Central memory CD8-positive, alpha-beta T cell (primary cell): Measurements from ENCODE around the gene MAP4.
A peak's percentile ranks its signal among the peaks of the same experiment; 100 is the strongest.
"Not testable (repeated sequence)": the region's sequence is repeated elsewhere in the genome, so short reads cannot be mapped to it uniquely, and the experiment has no call there.

ENCODE experiments used
- ATAC-seq: fragments of 150-1000 bp; cut with Tn5 transposase; replicated peaks from 2 replicates; pipeline ENCODE4 v1.10.0; 2022; ENCODE audit warnings: mild to moderate bottlenecking, moderate FRiP score, moderate number of reproducible peaks; ENCODE audit not compliant: poor library complexity, severe bottlenecking; ENCODE audit errors: extremely low read depth
- DNase-seq, 2 donors: peaks; one replicate each; pipeline ENCODE4 v3.0.0; 2021; ENCODE audit warnings: low spot score in 2 of 2
- H3K27ac Mint-ChIP-seq: one replicate; pipeline ENCODE4 v1.8.0; 2022; ENCODE audit warnings: low read depth, mild to moderate bottlenecking, moderate library complexity, mixed read lengths
- H3K27me3 Mint-ChIP-seq: one replicate; pipeline ENCODE4 v1.8.0; 2022; ENCODE audit warnings: mixed read lengths
- H3K36me3 Mint-ChIP-seq: one replicate; pipeline ENCODE4 v1.8.0; 2022; ENCODE audit warnings: mild to moderate bottlenecking, moderate library complexity, mixed read lengths; ENCODE audit not compliant: insufficient read depth
- H3K4me1 Mint-ChIP-seq: one replicate; pipeline ENCODE4 v1.8.0; 2022; ENCODE audit warnings: mixed read lengths
- H3K4me3 Mint-ChIP-seq: one replicate; pipeline ENCODE4 v1.8.0; 2022; ENCODE audit warnings: mild to moderate bottlenecking, moderate library complexity, mixed read lengths
- H3K9me3 Mint-ChIP-seq: one replicate; pipeline ENCODE4 v1.8.0; 2022; ENCODE audit warnings: mixed read lengths

MAP4 gene

DNA sequence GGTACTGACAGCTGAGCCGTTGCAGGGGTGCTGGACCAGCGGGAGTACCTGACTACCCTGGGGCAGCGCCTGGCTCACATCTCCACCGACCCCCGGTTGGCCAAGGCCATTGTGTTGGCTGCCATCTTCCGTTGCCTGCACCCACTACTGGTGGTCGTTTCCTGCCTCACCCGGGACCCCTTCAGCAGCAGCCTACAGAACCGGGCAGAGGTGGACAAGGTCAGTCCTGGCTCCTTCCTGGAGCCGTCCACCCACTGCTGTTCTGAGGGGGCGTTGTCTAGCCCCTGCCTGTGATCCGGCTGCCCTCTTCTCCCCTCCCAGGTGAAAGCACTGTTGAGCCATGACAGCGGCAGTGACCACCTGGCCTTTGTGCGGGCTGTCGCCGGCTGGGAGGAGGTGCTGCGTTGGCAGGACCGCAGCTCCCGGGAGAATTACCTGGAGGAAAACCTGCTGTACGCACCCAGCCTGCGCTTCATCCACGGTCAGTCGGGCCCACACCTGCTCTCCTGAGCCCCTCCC is 167.6 kb downstream of the MAP4 start:
- Mint-ChIP-seq H3K4me1 (peaks cover 4% of the 10 kb centered on the region), H3K36me3 (peaks cover 31% of the 10 kb centered on the region), H3K9me3 (no peaks in the 10 kb centered on the region), H3K4me3 (no peak overlapping the region), H3K27ac (no peak overlapping the region), H3K27me3 (no peaks in the 10 kb centered on the region)
- no peak for ATAC-seq
- DNase-seq = no peak

DNA sequence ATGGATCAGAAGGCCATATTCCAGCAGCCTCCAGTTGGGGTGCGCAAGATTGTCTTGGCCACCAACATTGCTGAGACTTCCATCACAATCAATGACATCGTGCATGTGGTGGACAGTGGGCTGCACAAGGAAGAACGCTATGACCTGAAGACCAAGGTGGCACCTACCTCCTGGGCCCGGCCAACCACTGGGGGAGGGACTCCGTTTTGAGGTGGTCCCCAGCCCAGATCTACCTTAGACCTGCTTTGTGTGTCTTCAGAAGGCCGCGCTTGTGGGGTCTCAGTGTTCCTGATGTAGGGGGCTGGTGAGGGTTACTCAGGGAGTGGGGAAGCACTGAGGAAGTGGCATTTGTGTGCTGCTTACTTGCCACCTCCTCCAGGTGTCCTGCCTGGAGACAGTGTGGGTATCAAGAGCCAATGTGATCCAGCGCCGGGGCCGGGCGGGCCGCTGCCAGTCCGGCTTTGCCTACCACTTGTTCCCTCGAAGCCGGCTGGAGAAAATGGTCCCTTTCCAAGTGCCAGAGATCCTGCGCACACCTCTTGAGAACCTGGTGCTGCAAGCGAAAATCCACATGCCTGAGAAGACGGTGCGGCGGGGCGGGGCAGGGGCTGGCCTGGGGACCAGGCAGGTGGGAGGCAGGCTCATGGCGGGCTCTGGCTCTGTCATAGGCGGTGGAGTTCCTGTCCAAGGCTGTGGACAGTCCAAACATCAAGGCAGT is 168.3 kb downstream of the MAP4 start:
- H3K4me3 Mint-ChIP-seq = no peak overlapping the region
- H3K9me3 Mint-ChIP-seq = no peaks in the 10 kb centered on the region
- H3K27me3 Mint-ChIP-seq = no peaks in the 10 kb centered on the region
- H3K27ac Mint-ChIP-seq = no peak overlapping the region
- DNase-seq (no peak), ATAC-seq (no peak)
- H3K36me3 Mint-ChIP-seq = peaks cover 37% of the 10 kb centered on the region
- H3K4me1 Mint-ChIP-seq = peaks cover 5% of the 10 kb centered on the region

DNA sequence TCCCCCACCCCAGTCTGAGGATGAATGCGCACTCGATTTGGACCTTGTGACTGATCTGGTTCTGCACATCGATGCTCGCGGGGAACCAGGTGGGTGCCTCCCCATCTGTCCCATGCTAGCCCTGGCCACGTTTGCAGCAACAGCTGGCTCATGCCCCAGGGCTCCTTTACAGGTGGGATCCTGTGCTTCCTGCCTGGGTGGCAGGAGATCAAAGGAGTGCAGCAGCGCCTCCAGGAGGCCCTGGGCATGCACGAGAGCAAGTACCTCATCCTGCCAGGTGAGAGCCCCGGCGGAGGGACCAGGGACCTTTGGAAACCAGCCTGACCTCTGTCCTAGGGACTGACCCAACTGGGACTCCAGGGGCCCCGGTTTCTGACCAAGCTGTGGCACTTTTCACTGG is 169.0 kb downstream of the MAP4 start:
- Mint-ChIP-seq H3K4me3 (no peak overlapping the region), H3K9me3 (no peaks in the 10 kb centered on the region), H3K27ac (no peak overlapping the region), H3K27me3 (no peaks in the 10 kb centered on the region), H3K36me3 (peaks cover 39% of the 10 kb centered on the region), H3K4me1 (peaks cover 5% of the 10 kb centered on the region)
- ATAC-seq = no peak
- DNase-seq = no peak

DNA sequence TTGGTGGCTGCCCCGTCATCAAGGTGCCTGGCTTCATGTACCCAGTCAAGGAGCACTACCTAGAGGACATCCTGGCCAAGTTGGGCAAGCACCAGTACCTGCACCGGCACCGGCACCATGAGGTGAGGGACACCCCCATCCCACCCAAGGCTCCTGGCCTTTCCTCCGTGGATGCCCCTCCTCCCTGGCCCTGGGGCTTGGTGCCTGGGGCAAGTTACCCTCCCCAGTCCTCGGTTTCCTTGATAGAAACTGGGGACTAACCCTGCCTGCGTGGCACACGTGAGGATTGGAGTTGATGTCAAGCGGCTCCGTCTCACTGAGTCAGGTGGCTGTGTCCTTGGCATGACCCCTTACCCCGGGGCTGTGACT is 169.4 kb downstream of the MAP4 start:
- no peak overlapping the region for H3K27ac Mint-ChIP-seq
- no peak for DNase-seq

DNA sequence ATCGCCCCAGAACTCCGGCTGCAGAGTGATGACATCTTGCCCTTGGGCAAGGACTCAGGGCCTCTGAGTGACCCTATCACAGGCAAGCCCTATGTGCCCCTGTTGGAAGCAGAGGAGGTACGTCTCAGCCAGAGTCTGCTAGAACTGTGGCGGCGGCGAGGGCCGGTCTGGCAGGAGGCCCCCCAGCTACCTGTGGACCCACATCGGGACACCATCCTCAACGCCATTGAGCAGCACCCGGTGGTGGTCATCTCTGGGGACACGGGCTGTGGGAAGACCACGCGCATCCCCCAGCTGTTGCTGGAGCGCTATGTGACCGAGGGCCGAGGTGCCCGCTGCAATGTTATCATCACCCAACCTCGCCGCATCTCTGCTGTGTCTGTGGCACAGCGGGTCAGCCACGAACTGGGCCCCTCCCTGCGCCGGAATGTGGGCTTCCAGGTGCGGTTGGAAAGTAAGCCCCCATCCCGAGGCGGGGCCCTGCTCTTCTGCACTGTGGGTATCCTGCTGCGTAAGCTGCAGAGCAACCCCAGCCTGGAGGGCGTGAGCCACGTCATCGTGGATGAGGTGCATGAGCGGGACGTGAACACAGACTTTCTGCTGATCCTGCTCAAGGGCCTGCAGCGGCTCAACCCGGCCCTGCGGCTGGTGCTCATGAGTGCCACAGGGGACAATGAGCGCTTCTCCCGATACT is 169.9 kb downstream of the MAP4 start:
- ATAC-seq (no peak), DNase-seq (no peak)
- H3K4me1 Mint-ChIP-seq = peaks cover 5% of the 10 kb centered on the region
- no peaks in the 10 kb centered on the region for H3K27me3 Mint-ChIP-seq
- no peak overlapping the region for H3K27ac Mint-ChIP-seq
- H3K36me3 Mint-ChIP-seq = peaks cover 40% of the 10 kb centered on the region
- no peaks in the 10 kb centered on the region for H3K9me3 Mint-ChIP-seq
- H3K4me3 Mint-ChIP-seq = no peak overlapping the region

More for the DNA sequence above, 169.4 kb downstream of the MAP4 start:
- Mint-ChIP-seq H3K4me3 (no peak overlapping the region), H3K27me3 (no peaks in the 10 kb centered on the region), H3K9me3 (no peaks in the 10 kb centered on the region), H3K4me1 (peaks cover 5% of the 10 kb centered on the region), H3K36me3 (peaks cover 39% of the 10 kb centered on the region)
- ATAC-seq = no peak

DNA sequence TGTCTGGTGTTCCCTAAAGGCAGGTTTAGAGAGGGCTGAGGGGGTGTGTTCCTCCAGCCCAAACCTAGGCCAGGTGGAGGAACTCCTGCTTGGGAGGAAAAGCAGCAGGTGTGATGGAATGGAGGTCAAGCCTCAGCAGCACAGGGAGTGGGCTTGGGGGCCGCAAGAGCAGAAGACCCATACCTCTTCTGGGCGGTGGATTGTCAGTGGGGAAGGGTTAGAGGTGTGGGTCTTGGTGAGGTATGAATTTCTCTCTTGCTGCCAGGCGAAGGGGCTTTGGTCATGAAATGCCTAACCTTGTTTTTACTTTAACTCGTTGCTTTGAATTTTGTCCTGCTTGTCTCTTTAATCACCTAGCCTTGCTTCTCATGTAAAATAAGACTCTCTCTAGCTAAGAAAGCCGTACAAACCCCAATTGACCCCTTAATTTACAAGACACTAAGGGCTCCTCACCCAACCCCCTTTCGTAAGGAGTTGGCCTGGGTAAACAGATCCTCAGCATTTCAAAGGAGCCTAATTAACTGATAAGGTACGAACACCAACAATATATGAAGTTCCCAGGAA is 174.3 kb downstream of the MAP4 start:
- ATAC-seq = no peak
- no peaks in the 10 kb centered on the region for H3K27me3 Mint-ChIP-seq
- DNase-seq = no peak
- H3K4me1 Mint-ChIP-seq = peaks cover 12% of the 10 kb centered on the region
- H3K36me3 Mint-ChIP-seq = peaks cover 40% of the 10 kb centered on the region
- no peak overlapping the region for H3K4me3 Mint-ChIP-seq
- no peaks in the 10 kb centered on the region for H3K9me3 Mint-ChIP-seq
- H3K27ac Mint-ChIP-seq = peak overlapping the region; percentile 46

DNA sequence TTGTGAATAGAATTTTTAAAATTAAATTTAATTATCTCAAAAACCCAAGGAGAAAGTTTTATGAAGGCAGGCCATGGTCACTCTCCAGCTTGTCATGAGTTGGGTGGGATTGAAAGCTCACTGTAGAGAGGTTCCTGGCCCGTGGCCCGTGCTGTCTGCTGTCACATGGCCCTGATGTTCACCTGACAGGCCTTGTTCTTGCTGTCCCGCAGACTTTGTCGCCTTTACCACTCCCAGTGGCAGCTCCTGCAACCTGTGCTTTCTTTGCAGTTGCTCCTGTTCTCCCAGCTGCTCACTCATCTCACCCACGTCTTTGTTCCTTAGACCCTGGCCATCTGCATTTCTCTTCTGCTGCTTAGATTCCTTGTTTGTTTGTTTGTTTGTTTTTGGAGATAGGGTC is 177.7 kb downstream of the MAP4 start:
- Mint-ChIP-seq H3K27ac (no peak overlapping the region), H3K27me3 (no peaks in the 10 kb centered on the region), H3K4me1 (peaks cover 6% of the 10 kb centered on the region), H3K36me3 (peaks cover 38% of the 10 kb centered on the region), H3K4me3 (no peak overlapping the region), H3K9me3 (no peaks in the 10 kb centered on the region)
- no peak for DNase-seq
- ATAC-seq = no peak

DNA sequence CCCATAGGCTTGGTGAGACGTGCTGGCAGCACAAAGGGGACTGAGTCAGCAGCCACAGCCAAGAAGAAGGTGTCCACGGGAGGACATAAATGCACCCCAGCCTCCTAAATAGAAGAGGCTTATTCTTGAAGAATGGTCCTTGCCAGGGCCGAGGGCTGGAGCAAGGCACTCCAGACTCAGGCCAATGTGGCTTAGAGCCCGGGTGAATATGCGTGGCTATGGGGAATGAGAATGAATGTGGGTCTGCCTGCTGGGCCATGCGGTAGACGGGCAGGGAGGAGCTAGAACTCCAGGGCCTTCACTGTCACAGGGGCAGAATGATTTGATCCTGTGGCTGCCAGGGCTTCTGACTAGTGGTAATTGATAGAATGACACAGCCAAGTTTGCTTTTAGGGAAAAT is 179.2 kb downstream of the MAP4 start:
- no peaks in the 10 kb centered on the region for H3K9me3 Mint-ChIP-seq
- no peak for ATAC-seq
- no peaks in the 10 kb centered on the region for H3K27me3 Mint-ChIP-seq
- H3K4me3 Mint-ChIP-seq = no peak overlapping the region
- DNase-seq = no peak
- H3K4me1 Mint-ChIP-seq = peaks cover 6% of the 10 kb centered on the region
- peak overlapping the region; percentile 33 for H3K27ac Mint-ChIP-seq
- peaks cover 41% of the 10 kb centered on the region for H3K36me3 Mint-ChIP-seq

DNA sequence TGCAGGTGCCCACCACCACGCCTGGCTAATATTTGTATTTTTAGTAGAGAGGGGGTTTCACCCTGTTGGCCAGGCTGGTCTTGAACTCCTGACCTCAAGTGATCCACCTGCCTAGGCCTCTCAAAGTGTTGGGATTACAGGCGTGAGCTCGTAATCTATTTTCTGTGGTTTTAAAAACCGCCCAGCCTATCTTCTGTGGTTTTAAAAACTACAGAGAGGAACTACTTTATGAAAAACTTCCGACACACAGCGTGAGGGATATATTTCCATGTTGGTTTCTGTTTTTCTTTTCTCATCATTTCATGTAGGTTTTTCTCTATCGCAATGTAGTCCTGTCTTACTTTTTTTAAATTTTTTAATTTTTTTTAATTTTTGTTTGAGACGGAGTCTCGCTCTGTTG is 186.7 kb downstream of the MAP4 start:
- not testable (repeated sequence) for H3K4me3 Mint-ChIP-seq, H3K9me3 Mint-ChIP-seq, ATAC-seq, DNase-seq, H3K27me3 Mint-ChIP-seq
- Mint-ChIP-seq H3K36me3 (peaks cover 59% of the 10 kb centered on the region), H3K27ac (peak overlapping the region; percentile 32), H3K4me1 (peaks cover 34% of the 10 kb centered on the region)

DNA sequence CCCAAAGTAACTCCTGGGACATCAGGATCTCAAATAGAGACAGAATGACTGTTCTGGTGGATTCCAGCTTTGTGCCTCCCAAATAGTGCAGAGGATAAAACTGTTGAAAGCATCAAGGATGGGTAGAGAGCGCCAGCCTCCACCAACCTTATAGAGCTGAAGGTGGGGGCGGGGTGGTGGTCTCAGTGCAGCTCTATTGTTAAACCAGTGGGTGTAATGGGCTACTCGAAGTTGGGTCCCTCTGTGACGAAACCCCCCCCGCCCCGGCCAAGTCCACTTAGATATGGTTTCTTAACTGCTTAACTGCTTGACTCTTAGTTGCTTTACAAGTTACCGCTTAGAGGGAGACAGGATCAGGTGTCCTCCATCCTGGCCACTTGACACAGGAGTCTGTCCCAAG is 190.6 kb downstream of the MAP4 start:
- ATAC-seq (no peak), DNase-seq (no peak)
- Mint-ChIP-seq H3K36me3 (peaks cover 33% of the 10 kb centered on the region), H3K27ac (peak overlapping the region; percentile 82), H3K4me1 (peaks cover 31% of the 10 kb centered on the region), H3K27me3 (no peaks in the 10 kb centered on the region), H3K9me3 (no peaks in the 10 kb centered on the region), H3K4me3 (peak overlapping the region; percentile 86)

DNA sequence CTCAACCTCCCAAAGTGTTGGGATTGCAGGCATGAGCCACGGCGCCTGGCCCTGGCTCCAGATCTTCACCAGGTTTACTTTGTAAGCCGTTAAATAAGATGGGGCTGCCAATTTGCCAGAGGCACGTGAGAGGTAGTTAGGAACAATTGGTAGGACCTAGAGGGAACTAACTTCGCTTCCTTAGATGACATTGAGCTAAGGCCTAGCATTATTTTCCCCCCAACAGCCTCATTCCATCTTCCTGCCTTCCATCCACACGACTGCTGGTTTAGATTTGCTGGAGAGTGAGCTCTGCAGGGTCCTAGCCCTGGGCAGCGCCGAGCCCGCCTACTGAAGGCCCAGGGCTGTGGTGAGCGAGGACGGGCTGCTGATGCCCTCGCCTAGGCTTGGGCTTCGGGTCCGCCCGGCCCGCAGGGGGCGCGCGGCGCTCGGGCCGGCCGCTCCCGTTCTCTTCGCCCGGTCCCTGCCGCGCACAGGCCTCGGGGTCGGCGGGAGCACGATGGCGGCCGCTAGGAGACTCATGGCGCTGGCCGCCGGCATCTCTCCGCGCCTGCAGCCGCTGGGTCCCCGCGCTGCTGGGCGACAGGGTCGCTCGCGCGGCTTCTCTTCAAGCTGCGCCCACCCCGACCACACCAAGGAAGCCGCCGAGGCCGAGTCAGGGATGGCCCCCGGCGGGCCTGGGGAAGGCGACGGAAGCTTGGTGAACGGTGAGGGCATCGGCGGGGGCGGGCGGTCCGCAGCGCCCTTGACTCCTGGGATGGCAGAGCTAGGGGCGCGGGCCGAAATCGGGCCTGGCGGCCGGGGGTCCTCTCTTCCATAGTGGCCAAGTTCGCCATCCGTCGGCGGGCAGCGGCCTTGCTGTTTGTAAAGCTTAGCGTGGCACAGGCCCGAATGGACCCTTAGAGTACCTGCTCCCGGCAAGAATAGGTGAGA is 191.4 kb downstream of the MAP4 start:
- Mint-ChIP-seq H3K4me1 (peaks cover 30% of the 10 kb centered on the region), H3K9me3 (no peaks in the 10 kb centered on the region), H3K4me3 (peak overlapping the region; percentile 86), H3K27me3 (no peaks in the 10 kb centered on the region), H3K27ac (peak overlapping the region; percentile 82), H3K36me3 (peaks cover 30% of the 10 kb centered on the region)
- ATAC-seq = peak; percentile 99
- peak; percentile 57 to 66 for DNase-seq

DNA sequence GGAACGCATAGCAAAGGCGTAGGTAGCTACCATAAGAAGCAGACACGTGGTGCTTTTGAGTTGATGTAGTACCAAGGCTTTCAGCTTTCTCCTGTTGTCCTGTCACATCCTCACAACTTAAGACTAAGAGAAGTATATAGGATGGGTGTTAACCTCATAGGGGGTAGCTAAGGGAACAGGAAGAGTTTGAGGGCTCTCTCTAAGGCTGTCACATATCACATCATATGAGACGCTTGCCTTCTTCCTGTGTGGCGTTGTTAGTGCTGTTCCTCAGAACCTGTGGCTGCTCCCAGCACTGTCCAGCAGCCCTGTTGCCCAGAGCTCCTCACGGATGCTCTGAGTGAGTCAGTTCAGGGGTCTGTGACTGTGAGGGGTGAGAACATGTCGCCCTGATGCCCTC is 198.6 kb downstream of the MAP4 start:
- DNase-seq (no peak), ATAC-seq (no peak)
- Mint-ChIP-seq H3K4me1 (no peaks in the 10 kb centered on the region), H3K9me3 (no peaks in the 10 kb centered on the region), H3K36me3 (peaks cover 28% of the 10 kb centered on the region), H3K27ac (no peak overlapping the region), H3K4me3 (no peak overlapping the region), H3K27me3 (no peaks in the 10 kb centered on the region)
